ENCODE results near the gene EPB41L4A. TPM values are rescaled to one million over a fixed set of nuclear protein-coding genes. Genes with fewer than 3 reads are reported as not detected.

EPB41L4A gene
- polyA plus RNA-seq, 1 donor (not counting 4 experiments of a cell fraction or from before 2014, with no cell fraction given), result 3.5 TPM

GRCh38 chr5:112230606-112231005, 188.5 kb downstream of the EPB41L4A start:
- no peak overlapping the region for H3K4me3 ChIP-seq (ENCODE audit: control insufficient read depth in 2 of 3, extremely low read depth in 1 of 3, insufficient read depth in 2 of 3, low read depth in 1 of 3, low read length in 3 of 3)
- no peaks in the 10 kb centered on the region for H3K27me3 ChIP-seq (ENCODE audit: control insufficient read depth, extremely low read depth, insufficient read depth, low read length)
- dilution Hi-C loops (cut with MboI; ENCODE audit: extremely low pct_ligation_motif_present, low sequenced_read_pairs), result no loop called here
- no peak overlapping the region for H3K9ac ChIP-seq (ENCODE audit: control insufficient read depth, extremely low read depth, insufficient read depth, low read length)
- DNase-seq (ENCODE audit: low read depth, low spot score), result no peak
- H3K9me3 ChIP-seq (ENCODE audit: control insufficient read depth, low read depth, low read length), result no peaks in the 10 kb centered on the region
- H3K9me1 ChIP-seq (ENCODE audit: control insufficient read depth, extremely low read depth, insufficient read depth, low read length), result no peaks in the 10 kb centered on the region
- no peak overlapping the region for H2AFZ ChIP-seq (ENCODE audit: control insufficient read depth, low read length)
- H3K4me2 ChIP-seq (ENCODE audit: control insufficient read depth, extremely low read depth, insufficient read depth, low read depth, low read length), result no peak overlapping the region
- H3K4me1 ChIP-seq (ENCODE audit: control insufficient read depth, extremely low read depth, insufficient read depth, low read length), result peaks cover 37% of the 10 kb centered on the region
- no peaks in the 10 kb centered on the region for H4K20me1 ChIP-seq (ENCODE audit: control insufficient read depth, extremely low read depth, insufficient read depth, low read length)
- H3K36me3 ChIP-seq (ENCODE audit: control insufficient read depth in 2 of 2, extremely low read depth in 1 of 2, insufficient read depth in 2 of 2, low read length in 2 of 2), result no peaks in the 10 kb centered on the region
- TF ChIP-seq EZH2 (IDR thresholded peaks at IDR 0.05; ENCODE audit: low read length), result no peak
- TF ChIP-seq, protein P1, sequence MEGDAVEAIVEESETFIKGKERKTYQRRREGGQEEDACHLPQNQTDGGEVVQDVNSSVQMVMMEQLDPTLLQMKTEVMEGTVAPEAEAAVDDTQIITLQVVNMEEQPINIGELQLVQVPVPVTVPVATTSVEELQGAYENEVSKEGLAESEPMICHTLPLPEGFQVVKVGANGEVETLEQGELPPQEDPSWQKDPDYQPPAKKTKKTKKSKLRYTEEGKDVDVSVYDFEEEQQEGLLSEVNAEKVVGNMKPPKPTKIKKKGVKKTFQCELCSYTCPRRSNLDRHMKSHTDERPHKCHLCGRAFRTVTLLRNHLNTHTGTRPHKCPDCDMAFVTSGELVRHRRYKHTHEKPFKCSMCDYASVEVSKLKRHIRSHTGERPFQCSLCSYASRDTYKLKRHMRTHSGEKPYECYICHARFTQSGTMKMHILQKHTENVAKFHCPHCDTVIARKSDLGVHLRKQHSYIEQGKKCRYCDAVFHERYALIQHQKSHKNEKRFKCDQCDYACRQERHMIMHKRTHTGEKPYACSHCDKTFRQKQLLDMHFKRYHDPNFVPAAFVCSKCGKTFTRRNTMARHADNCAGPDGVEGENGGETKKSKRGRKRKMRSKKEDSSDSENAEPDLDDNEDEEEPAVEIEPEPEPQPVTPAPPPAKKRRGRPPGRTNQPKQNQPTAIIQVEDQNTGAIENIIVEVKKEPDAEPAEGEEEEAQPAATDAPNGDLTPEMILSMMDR (optimal IDR thresholded peaks at IDR 0.05 in 1 of 3, IDR thresholded peaks at IDR 0.05 in 1 of 3, conservative IDR thresholded peaks at IDR 0.05 in 1 of 3; ENCODE audit: extremely low read depth in 1 of 3, insufficient read depth in 2 of 3, low read length in 3 of 3), result no peak
- H3K79me2 ChIP-seq (ENCODE audit: control insufficient read depth, insufficient read depth, low read length), result no peaks in the 10 kb centered on the region
- FAIRE-seq, result no peak
- H3K27ac ChIP-seq (ENCODE audit: control insufficient read depth, insufficient read depth, low read length), result no peak overlapping the region

- dilution Hi-C loops (cut with MboI; ENCODE audit: extremely low pct_ligation_motif_present, low sequenced_read_pairs), result no loop called here
- Histone ChIP-seq H3K79me2 (ENCODE audit: control insufficient read depth, insufficient read depth, low read length) (no peaks in the 10 kb centered on the region), H3K4me1 (ENCODE audit: control insufficient read depth, extremely low read depth, insufficient read depth, low read length) (peaks cover 37% of the 10 kb centered on the region), H3K27ac (ENCODE audit: control insufficient read depth, insufficient read depth, low read length) (no peak overlapping the region), H3K36me3 (ENCODE audit: control insufficient read depth in 2 of 2, extremely low read depth in 1 of 2, insufficient read depth in 2 of 2, low read length in 2 of 2) (no peaks in the 10 kb centered on the region), H4K20me1 (ENCODE audit: control insufficient read depth, extremely low read depth, insufficient read depth, low read length) (no peaks in the 10 kb centered on the region), H3K9me3 (ENCODE audit: control insufficient read depth, low read depth, low read length) (no peaks in the 10 kb centered on the region), H2AFZ (ENCODE audit: control insufficient read depth, low read length) (no peak overlapping the region), H3K27me3 (ENCODE audit: control insufficient read depth, extremely low read depth, insufficient read depth, low read length) (no peaks in the 10 kb centered on the region), H3K4me2 (ENCODE audit: control insufficient read depth, extremely low read depth, insufficient read depth, low read depth, low read length) (peak overlapping the region; percentile 11), H3K4me3 (ENCODE audit: control insufficient read depth in 2 of 3, extremely low read depth in 1 of 3, insufficient read depth in 2 of 3, low read depth in 1 of 3, low read length in 3 of 3) (no peak overlapping the region), H3K9ac (ENCODE audit: control insufficient read depth, extremely low read depth, insufficient read depth, low read length) (no peak overlapping the region), H3K9me1 (ENCODE audit: control insufficient read depth, extremely low read depth, insufficient read depth, low read length) (no peaks in the 10 kb centered on the region)
- TF ChIP-seq EZH2 (IDR thresholded peaks at IDR 0.05; ENCODE audit: low read length), result no peak
- TF ChIP-seq, protein P1 (optimal IDR thresholded peaks at IDR 0.05 in 1 of 3, IDR thresholded peaks at IDR 0.05 in 1 of 3, conservative IDR thresholded peaks at IDR 0.05 in 1 of 3; ENCODE audit: extremely low read depth in 1 of 3, insufficient read depth in 2 of 3, low read length in 3 of 3), result no peak
- peak; percentile 30 for DNase-seq (ENCODE audit: low read depth, low spot score)
- FAIRE-seq, result peak; percentile 91
These were observed 190.4 kb downstream of the EPB41L4A start for GRCh38 chr5:112228667-112229066.

Measured in keratinocyte (primary cell).